Activated CD4-positive, alpha-beta T cell treated with anti-CD3 and anti-CD28 coated beads for 36 hours (primary cell): Measurements from ENCODE around the gene ODF2L. TPM values are rescaled to one million over a fixed set of nuclear protein-coding genes. Genes with fewer than 3 reads are reported as not detected.
A peak's percentile ranks its signal among the peaks of the same experiment; 100 is the strongest.

Experiments
- ATAC-seq: fragments of 200-7000 bp; cut with Tn5 transposase; one replicate; pipeline ENCODE4 v1.10.0; 2021; ENCODE audit warnings: mild to moderate bottlenecking, moderate library complexity
- CTCF ChIA-PET: fragments of 350-600 bp; sonication (Branson Sonifier 250); formaldehyde crosslinking; loops from one replicate; lab custom pipeline; 2021; ENCODE audit warnings: antibody characterized with exemption; lab: Charles Lee
- POLR2A ChIA-PET: fragments of 350-600 bp; sonication (Branson Sonifier 250); formaldehyde crosslinking; loops from one replicate; lab custom pipeline; 2021; ENCODE audit warnings: antibody characterized with exemption, inconsistent platforms; lab: Charles Lee
- DNase-seq: peaks from one replicate; pipeline ENCODE4 v3.0.0-alpha.2; 2020
- H3K27ac Mint-ChIP-seq: one replicate; pipeline ENCODE4 v1.8.0; 2021; ENCODE audit warnings: mixed read lengths
- H3K27me3 Mint-ChIP-seq: one replicate; pipeline ENCODE4 v1.8.0; 2021; ENCODE audit warnings: mixed read lengths
- H3K36me3 Mint-ChIP-seq: one replicate; pipeline ENCODE4 v1.8.0; 2021; ENCODE audit warnings: low read depth, mixed read lengths
- H3K4me1 Mint-ChIP-seq: one replicate; pipeline ENCODE4 v1.8.0; 2021; ENCODE audit warnings: mixed read lengths
- H3K4me3 Mint-ChIP-seq: one replicate; pipeline ENCODE4 v1.8.0; 2021; ENCODE audit warnings: mild to moderate bottlenecking, moderate library complexity, mixed read lengths
- H3K9me3 Mint-ChIP-seq: one replicate; pipeline ENCODE4 v1.8.0; 2021; ENCODE audit warnings: low read depth, mixed read lengths
- intact Hi-C, 2 experiments: fragments of 100-400 bp; cut with DNase I in 1 of 2; cut with micrococcal nuclease in 1 of 2; formaldehyde crosslinking; loops; one replicate each; pipeline versions ENCODE4 v1.14.2 to v1.15.1; 2022 to 2024; cut with DNase I, micrococcal nuclease
- total RNA-seq, 2 experiments: library from RNA; stranded (reverse); gene quantifications; one replicate each; pipeline ENCODE4 v1.2.3, GENCODE V29; 2021

Gene ODF2L
- total RNA-seq, 2 experiments from 2014 or later = 18.8 to 27.3 TPM

DNA sequence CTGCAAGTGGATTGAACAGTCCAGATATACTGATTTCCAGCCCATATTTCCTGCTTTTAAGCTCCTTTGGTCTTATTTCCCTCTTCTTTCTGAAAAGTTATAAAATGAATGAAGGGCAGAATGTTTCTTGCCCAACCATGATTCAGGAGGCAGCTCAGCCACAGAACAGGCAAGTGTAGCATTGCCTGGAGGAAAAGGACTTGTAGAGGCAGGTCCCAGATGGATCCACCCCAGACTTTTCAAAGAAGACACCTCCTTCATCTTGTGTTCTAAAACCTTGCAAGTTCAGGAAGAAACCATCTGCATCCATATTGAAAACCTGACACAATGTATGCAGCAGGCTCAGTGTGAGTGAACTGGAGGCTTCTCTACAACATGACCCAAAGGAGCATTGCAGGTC lies 27.8 kb upstream of the ODF2L start, which contains the start of gene CLCA2:
CLCA2 (plus strand) TSS at position 299 of the 400 bp plus-strand sequence; CDS start at position 376, 77 bp downstream.
- no peak within 1 kb of the TSS for H3K27ac Mint-ChIP-seq

DNA sequence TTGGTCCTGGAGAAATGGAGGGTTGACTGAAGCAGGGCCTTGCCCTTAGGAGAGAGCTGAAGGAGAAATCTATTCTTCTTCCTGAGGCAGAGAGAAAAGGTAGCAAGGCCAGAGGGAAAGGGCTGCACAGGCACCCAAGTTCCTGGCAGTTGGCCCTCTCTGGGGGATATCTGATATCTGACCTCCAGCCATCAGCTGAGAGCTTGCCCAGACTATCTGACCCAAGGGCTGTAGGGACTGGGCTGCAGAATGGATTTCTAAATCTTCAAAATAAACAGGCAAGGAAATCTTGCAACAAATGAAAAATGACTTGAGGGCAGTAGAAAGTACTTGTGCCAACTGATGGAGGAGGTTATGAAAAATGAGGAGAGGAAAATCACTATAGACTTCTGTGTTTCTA lies 27.4 kb upstream of the ODF2L start:
- H3K36me3 Mint-ChIP-seq = no peaks in the 10 kb centered on the region
- intact Hi-C loops = no loop called here
- H3K4me1 Mint-ChIP-seq = peaks cover 2% of the 10 kb centered on the region
- CTCF ChIA-PET = interaction anchor here (0.6 to 2.4 kb wide), 4 partner anchors 32 to 85 kb away, joined by 6 to 11 read pairs (median 7); no protein-coding TSS in a partner anchor
- no peaks in the 10 kb centered on the region for H3K9me3 Mint-ChIP-seq
- H3K4me3 Mint-ChIP-seq = no peak overlapping the region
- peaks cover 5% of the 10 kb centered on the region for H3K27me3 Mint-ChIP-seq
- POLR2A ChIA-PET = no interaction called here
- DNase-seq (no peak), ATAC-seq (no peak)
- H3K27ac Mint-ChIP-seq = no peak overlapping the region

More for the DNA sequence above, 27.8 kb upstream of the ODF2L start, which contains the start of gene CLCA2:
- no peaks in the 10 kb centered on the region for H3K36me3 Mint-ChIP-seq
- ChIA-PET POLR2A (no interaction called here), CTCF (interaction anchor here (0.6 to 2.7 kb wide), 6 partner anchors 31 to 85 kb away, joined by 3 to 11 read pairs (median 7); no protein-coding TSS in a partner anchor)
- H3K4me1 Mint-ChIP-seq = peaks cover 2% of the 10 kb centered on the region
- no peak within 1 kb of the TSS for H3K4me3 Mint-ChIP-seq
- peaks cover 5% of the 10 kb centered on the region for H3K27me3 Mint-ChIP-seq
- DNase-seq (no peak), ATAC-seq (no peak)
- intact Hi-C loops = no loop called here
- no peaks in the 10 kb centered on the region for H3K9me3 Mint-ChIP-seq

DNA sequence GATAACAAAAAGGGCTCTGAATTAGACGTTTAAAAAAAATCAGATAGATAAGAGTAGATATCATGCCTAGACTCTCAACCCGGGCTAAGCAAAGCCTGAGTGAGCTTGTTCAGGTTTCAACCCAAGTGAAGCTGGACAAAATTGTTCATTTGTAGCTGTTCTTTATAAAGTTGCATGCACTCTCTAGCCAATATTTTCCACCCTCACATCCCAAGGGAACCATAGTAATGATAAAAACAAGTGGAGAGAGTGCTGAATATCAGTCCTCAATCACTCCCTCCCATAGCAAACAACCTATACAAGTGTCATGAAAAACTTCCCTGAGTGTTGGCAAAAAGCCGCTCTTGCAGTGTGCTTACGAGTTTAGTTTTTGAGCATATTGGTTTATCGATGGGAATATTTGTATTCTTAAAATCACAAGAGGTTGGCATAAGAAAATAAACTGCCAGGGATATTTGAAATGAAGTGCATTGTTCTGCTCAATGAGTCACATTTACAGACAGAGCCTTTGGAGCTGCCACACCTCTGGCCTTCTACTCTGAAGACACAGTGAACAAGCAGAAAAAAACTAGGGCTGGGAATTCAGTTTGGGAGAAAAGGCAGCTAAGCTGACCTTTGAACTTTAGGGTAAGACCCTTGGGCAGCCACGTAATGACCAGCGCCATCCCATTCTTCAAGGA lies 25.6 kb upstream of the ODF2L start:
- Mint-ChIP-seq H3K36me3 (no peaks in the 10 kb centered on the region), H3K4me3 (no peak overlapping the region), H3K9me3 (no peaks in the 10 kb centered on the region), H3K27me3 (peaks cover 5% of the 10 kb centered on the region), H3K4me1 (peaks cover 2% of the 10 kb centered on the region), H3K27ac (no peak overlapping the region)
- intact Hi-C loops = no loop called here
- POLR2A ChIA-PET = no interaction called here
- CTCF ChIA-PET = interaction anchor here (0.7 to 1.5 kb wide), 5 partner anchors 9 to 78 kb away, joined by 3 to 5 read pairs (median 4); no protein-coding TSS in a partner anchor
- ATAC-seq (no peak), DNase-seq (no peak)

DNA sequence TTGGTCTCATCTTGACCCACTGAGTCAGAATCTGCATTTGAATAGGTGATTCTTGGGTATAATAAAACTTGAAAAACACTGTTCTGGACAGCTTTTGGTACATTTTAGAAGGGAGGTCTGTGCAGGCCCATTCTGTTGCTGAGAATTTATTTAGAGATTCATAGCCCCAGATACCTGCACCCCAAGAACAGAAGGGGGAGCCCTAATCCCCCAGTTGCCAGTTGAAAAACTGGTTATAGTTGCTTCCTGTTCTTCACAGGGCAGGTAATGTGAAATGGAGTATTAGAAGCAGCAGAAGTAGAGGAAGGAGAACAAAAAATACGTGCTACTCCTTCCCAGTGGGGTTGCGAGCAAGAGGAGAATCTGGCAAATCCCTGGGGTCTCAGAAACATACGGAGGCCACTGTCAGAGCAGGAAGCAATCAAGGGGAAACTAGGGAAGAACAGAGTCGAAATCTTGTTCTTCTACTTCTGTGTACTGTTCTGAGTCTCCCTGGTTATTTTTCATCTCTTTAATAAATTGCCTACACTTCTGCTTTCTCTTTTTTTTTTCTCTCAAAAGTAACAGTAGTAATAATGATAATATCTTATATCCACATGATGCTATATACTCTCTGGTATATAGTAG lies 23.3 kb upstream of the ODF2L start:
- peak; percentile 59 for DNase-seq
- Mint-ChIP-seq H3K4me3 (no peak overlapping the region), H3K27ac (no peak overlapping the region), H3K36me3 (no peaks in the 10 kb centered on the region), H3K27me3 (no peaks in the 10 kb centered on the region), H3K4me1 (peaks cover 2% of the 10 kb centered on the region), H3K9me3 (no peaks in the 10 kb centered on the region)
- ATAC-seq = peak; percentile 94
- CTCF ChIA-PET = interaction anchor here (1.0 to 1.4 kb wide), 2 partner anchors 24 to 82 kb away, joined by 3 to 4 read pairs; no protein-coding TSS in a partner anchor
- POLR2A ChIA-PET = no interaction called here
- intact Hi-C loops = loop anchor here (1.0 to 2.0 kb wide), 2 partner anchors 83 kb away; no protein-coding TSS in a partner anchor

DNA sequence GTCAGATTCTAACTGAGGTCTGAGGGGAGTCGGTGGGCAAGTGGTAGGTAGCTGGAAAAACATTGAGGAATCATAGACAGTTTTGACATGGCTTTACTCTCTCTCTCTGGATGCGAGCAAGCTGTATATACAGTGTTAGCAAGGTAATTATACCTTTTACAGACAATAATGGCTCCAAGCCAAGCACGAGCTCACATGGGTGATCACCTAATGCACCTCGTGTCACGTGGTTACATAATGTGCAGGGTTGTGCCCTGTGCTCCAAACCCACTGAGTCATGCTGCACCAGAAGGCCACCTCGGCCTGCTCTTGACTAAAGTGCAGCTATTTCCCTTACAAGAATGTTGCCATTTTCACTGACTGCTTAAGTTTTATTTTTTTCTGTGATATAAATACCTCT lies 20.2 kb upstream of the ODF2L start:
- intact Hi-C loops = no loop called here
- ATAC-seq = no peak
- CTCF ChIA-PET = interaction anchor here (1.1 to 1.7 kb wide), 2 partner anchors 14 to 22 kb away, joined by 4 read pairs; no protein-coding TSS in a partner anchor

DNA sequence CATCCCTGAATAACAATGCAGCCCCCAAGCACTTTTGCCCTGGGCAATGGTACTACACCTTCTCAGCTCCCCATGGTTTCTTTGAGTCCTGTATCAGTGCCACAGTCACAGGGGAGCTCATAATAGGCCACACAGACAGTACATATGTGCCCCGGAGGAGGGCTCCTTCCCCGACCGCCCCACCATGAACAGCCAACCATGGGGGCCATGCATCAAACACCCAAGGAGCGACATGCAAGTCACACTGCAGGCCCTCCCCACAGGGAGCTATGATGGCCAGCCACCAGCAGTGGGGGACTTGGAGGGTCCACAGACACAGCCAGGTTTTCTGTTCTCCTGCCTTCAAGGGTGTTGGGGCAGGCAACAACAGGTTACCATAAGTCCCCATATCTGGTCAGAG lies 14.8 kb upstream of the ODF2L start:
- no peaks in the 10 kb centered on the region for H3K27me3 Mint-ChIP-seq
- H3K36me3 Mint-ChIP-seq = no peaks in the 10 kb centered on the region
- DNase-seq = no peak
- ChIA-PET POLR2A (interaction anchor here (0.6 kb wide), 1 partner anchor 15 kb away, joined by 3 read pairs; the partner anchor contains the start of gene ODF2L), CTCF (no interaction called here)
- no peak for ATAC-seq
- H3K27ac Mint-ChIP-seq = no peak overlapping the region
- intact Hi-C loops = no loop called here
- no peaks in the 10 kb centered on the region for H3K4me1 Mint-ChIP-seq
- no peaks in the 10 kb centered on the region for H3K9me3 Mint-ChIP-seq
- H3K4me3 Mint-ChIP-seq = no peak overlapping the region

More for the DNA sequence above, 20.2 kb upstream of the ODF2L start:
- Mint-ChIP-seq H3K4me3 (no peak overlapping the region), H3K27me3 (no peaks in the 10 kb centered on the region), H3K4me1 (peaks cover 2% of the 10 kb centered on the region), H3K36me3 (no peaks in the 10 kb centered on the region), H3K9me3 (no peaks in the 10 kb centered on the region), H3K27ac (no peak overlapping the region)
- POLR2A ChIA-PET = no interaction called here
- DNase-seq = no peak

DNA sequence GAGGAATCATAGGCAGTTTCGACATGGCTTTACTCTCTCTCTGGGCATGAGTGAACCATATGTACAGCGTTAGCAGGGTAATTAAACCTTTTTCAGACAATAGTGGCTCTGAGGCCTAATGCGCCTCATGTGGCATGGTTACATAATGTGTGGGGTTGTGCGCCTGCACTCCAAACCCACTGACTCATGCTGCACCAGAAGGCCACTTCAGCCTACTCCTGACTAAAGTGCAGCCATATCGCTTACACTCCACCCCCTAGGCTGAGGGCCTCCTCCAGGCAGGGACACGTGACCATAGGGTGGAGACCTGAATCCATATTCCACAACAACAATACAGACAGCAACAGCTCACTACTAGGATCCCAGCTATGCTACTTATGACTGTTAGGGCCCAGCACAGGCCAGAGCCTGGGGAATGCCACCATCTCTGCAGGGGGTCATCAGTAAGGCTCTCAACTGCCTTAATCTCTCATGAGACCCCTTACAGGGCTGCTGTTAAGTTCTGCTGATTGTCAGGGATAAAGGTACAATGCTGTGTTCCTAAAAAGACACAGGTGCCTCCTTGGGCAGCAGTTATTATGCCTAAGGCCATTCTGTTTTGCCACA lies 13.4 kb upstream of the ODF2L start:
- H3K36me3 Mint-ChIP-seq = no peaks in the 10 kb centered on the region
- H3K9me3 Mint-ChIP-seq = no peaks in the 10 kb centered on the region
- intact Hi-C loops = no loop called here
- CTCF ChIA-PET = interaction anchor here (0.7 kb wide), 1 partner anchor 293 kb away, joined by 3 read pairs; no protein-coding TSS in a partner anchor
- no peak overlapping the region for H3K4me3 Mint-ChIP-seq
- POLR2A ChIA-PET = no interaction called here
- H3K27me3 Mint-ChIP-seq = no peaks in the 10 kb centered on the region
- H3K4me1 Mint-ChIP-seq = no peaks in the 10 kb centered on the region
- no peak overlapping the region for H3K27ac Mint-ChIP-seq
- ATAC-seq = no peak
- no peak for DNase-seq

DNA sequence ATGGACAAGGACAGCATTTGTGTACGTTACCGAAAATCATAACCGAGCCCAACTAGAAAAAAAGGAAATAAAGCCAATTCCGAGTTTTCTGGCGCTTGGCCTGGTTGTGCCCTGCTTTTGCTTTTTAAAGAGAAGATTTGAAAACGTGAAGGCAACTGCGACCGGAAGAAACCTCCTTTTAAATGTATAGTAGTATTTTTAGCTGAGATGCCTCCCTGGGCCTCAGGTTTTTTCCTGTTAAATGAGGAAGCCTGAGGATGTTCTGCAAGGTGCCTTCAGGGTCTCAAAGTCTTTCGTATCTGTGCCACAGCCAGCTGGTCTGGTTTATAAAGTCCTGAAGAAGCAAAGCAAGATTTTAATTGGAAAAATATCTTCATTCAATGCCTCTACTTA lies 371 bp upstream of the ODF2L start:
- no peaks in the 10 kb centered on the region for H3K27me3 Mint-ChIP-seq
- H3K36me3 Mint-ChIP-seq = peaks cover 3% of the 10 kb centered on the region
- H3K27ac Mint-ChIP-seq = peak overlapping the region; percentile 88
- intact Hi-C loops = loop anchor here (1.0 to 5.0 kb wide), 5 partner anchors 16 to 518 kb away; partner anchors contain the start of genes HS2ST1 (in 1 of the 2), SELENOF (in 1 of the 2) and SH3GLB1 (in 1 of the 2)
- POLR2A ChIA-PET = interaction anchor here (0.6 to 1.0 kb wide), 5 partner anchors 14 to 937 kb away, joined by 3 to 4 read pairs (median 3); partner anchors contain the start of genes HS2ST1 and SELENOF
- peak overlapping the region; percentile 89 for H3K4me3 Mint-ChIP-seq
- ATAC-seq = peak; percentile 4
- CTCF ChIA-PET = interaction anchor here (0.5 to 2.7 kb wide), 11 partner anchors 9 to 308 kb away, joined by 3 to 16 read pairs (median 5); partner anchors contain the start of gene SH3GLB1
- peaks cover 36% of the 10 kb centered on the region for H3K4me1 Mint-ChIP-seq
- DNase-seq = peak; percentile 18
- H3K9me3 Mint-ChIP-seq = no peaks in the 10 kb centered on the region

DNA sequence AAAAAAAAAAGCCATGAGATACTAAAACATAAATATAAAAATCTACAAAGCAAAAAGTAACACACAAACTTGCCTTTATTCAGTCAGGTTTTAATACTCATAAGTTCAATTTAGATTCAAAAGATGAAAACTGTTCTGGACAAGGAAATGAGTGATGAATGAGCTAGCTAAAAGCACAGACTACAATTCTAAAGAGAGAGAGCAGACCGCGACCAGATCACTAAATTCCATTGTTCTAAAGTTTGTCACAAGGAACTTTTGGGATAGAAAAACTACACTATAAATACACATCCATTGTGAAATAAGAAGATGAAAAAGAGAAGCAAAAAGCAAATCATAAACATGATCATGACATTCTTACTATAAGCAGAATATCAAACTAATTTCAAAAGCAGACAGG lies 1.7 kb downstream of the ODF2L start:
- ATAC-seq (no peak), DNase-seq (no peak)
- peaks cover 55% of the 10 kb centered on the region for H3K4me1 Mint-ChIP-seq
- H3K9me3 Mint-ChIP-seq = no peaks in the 10 kb centered on the region
- intact Hi-C loops = no loop called here
- H3K36me3 Mint-ChIP-seq = peaks cover 11% of the 10 kb centered on the region
- peak overlapping the region; percentile 55 for H3K27ac Mint-ChIP-seq
- peak overlapping the region; percentile 89 for H3K4me3 Mint-ChIP-seq
- H3K27me3 Mint-ChIP-seq = no peaks in the 10 kb centered on the region
- POLR2A ChIA-PET = no interaction called here
- CTCF ChIA-PET = interaction anchor here (0.6 to 2.2 kb wide), 6 partner anchors 21 to 310 kb away, joined by 3 to 9 read pairs (median 3); partner anchors contain the start of gene SH3GLB1

DNA sequence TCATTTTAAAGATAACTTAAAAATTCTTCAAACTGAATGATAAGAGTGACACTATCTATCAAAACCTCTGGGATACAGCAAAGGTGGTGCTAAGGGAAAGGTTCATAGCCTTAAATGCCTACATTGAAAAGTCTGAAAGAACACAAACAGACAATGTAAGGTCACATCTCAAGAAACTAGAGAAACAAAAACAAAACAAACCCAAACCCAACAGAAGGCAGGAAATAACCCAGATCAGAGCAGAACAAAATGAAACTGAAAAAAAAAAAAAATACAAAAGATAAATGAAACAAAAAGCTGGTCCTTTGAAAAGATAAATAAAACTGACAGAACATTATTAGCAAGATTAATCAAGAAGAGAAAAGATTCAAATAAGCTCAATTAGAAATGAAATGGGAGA lies 6.8 kb downstream of the ODF2L start:
- POLR2A ChIA-PET = no interaction called here
- ATAC-seq = no peak

More for the DNA sequence above, 6.8 kb downstream of the ODF2L start:
- Mint-ChIP-seq H3K4me1 (peaks cover 46% of the 10 kb centered on the region), H3K27ac (peak overlapping the region; percentile 95), H3K4me3 (peak overlapping the region; percentile 61), H3K27me3 (no peaks in the 10 kb centered on the region), H3K36me3 (peaks cover 8% of the 10 kb centered on the region), H3K9me3 (no peaks in the 10 kb centered on the region)
- no peak for DNase-seq
- CTCF ChIA-PET = interaction anchor here (0.6 to 2.1 kb wide), 4 partner anchors 9 to 1387 kb away, joined by 3 to 10 read pairs (median 4); no protein-coding TSS in a partner anchor
- intact Hi-C loops = loop anchor here in 1 of 2 experiments (10.0 kb wide), 2 partner anchors 945 to 1115 kb away; partner anchors contain the start of gene BCL10
